LoVo (cell line): Measurements from ENCODE around the gene LAG3.

Experiments
- DNase-seq: peaks from one replicate; pipeline ENCODE4 v3.0.0-alpha.2; 2016; ENCODE audit warnings: low spot score

LAG3 gene

DNA sequence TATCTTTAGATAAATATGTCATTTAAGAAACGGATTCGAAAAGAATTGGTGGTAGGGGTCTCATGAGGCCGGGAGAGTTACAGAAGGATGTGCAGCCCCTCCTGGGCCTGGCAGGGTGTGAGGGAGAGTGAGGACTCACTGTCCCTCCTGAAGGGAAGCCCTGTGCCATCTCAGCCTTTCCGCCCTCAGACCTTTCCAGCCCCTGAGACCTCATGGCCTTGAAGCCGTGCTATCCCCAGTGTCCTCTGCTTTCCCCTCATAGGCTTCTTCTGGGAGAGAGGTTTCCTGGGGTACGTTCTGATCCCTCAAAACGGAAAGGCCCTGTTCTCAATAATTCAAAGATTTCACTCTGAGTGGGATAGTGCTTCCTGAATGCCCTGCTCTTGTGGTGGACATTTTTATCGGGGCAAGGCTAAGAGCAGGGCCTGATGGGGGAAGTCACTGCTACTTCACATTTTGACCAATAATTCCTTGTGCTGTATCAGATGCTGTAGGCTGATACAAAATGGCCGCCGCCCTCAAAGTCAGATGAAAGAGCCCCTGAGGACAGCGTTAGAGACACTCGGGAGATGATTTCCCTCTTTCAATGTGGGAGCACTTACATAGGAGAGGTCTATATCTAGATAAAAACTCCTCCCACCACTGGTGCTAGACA, 18.3 kb downstream of the LAG3 start:
- no peak for DNase-seq

DNA sequence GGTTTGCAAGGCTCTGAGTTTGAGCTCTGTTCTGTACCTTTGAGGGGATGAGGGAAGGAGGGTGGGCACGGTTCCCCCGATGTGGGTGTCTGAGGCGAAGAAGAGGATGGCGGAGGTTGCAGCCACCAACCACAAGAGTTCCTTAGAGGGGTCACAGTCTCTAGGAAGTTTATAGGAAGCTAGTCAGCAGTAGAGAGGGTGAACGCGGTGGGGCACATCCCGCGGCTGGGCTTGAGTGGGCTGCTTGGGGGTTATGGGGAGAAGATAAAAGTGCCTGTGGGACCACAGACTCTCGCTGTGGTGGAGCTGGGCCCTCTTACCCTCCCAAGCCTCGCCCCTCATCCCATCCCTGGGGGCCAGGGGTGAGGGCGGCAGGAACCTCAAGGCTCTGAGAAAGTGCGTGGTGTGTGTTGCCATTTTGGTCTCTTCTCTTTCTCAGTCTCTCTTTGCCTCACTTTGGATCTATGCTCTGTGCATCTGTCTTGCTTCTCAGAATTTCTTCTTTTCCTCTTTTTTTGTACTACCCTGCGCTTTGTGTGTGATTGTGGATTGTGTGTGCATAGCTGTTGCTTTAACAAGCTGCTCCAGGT, 19.7 kb downstream of the LAG3 start:
- no peak for DNase-seq

DNA sequence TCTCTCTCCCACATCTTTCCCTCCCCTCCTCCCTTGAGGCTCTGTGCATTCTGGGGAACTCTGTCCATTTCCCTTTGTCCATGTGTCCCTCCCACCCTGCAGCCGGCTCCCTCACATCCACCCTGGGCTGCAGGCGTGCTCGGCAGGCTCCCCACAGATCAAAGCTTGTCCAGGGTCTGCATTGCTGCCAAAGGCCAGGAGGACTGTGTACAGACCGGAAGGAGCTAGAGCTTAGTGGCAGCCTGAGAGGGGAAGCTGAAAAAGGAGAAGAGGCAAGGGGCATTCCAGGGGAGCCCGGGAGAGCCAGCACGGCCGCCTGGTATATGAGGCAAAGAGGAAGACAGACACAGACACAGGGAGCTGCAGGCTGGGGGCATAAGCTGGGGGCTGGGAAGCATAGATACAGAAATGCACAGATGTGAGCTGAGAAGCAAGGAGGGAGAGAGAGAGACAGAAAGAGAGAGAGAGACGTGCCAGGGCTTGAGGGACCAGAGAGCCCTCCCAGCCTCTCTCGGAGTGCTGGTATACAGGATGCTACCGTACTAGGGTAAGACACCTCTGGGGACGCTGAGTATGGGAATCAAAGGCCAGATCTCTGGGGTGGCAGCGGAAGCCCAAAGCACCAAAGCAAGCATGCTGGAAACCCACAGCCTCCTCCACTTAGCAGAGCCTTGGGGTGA, 20.3 kb downstream of the LAG3 start:
- DNase-seq: no peak

DNA sequence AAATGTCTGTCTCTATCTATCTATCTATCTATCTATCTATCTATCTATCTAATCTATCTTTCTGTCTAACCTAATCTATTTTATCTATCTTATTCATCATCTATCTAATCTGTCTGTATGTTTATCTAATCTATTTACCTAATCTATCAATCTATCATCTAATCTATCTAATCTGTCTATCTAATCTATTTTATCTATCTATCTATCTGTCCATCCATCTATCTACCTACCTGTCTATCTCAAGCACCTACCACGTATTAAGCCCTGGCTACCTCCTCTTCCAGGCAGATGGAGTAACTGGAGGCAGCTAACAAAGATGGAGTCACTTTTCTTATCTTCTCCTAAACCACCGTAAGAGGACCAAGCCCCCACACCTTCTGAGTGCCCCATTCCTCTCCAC, 22.8 kb downstream of the LAG3 start:
- no peak for DNase-seq

DNA sequence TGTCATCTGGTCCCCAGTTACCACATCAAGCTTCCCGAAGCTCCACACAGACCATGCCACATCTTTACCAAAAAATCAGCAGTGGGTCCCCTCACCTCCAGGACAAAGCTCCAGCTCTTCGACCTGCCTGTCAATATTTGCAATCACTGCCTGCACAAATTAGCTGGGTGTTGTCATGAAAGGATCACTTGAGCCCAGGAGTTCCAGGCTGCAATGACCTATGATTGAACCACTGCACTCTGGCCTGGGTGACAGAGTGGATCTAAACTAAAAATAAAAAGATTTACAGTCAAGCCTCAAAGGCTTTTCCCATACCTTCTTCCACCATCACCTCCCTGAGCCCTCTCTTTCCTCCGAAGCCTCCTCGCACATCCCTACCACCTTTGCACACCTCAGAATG, 24.3 kb downstream of the LAG3 start:
- no peak for DNase-seq

DNA sequence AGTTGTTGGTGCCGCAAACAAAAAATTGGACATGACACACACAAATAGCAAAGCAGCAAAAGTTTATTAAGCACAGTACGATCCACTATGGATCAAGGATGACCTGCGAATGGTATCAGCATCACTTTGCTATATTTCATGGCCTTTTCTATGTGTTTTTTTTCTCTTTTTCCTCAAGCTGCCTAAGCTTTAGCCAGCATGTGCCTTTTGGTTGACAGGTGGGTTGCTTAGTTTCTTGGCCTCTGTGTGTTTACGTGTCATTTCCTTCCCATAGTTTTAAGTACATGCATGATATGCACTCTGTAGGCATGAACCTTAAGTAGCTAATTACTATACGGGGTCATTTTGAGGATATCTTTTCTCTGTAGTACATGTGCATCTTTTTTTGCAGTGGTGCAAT, 26.8 kb downstream of the LAG3 start:
- no peak for DNase-seq

DNA sequence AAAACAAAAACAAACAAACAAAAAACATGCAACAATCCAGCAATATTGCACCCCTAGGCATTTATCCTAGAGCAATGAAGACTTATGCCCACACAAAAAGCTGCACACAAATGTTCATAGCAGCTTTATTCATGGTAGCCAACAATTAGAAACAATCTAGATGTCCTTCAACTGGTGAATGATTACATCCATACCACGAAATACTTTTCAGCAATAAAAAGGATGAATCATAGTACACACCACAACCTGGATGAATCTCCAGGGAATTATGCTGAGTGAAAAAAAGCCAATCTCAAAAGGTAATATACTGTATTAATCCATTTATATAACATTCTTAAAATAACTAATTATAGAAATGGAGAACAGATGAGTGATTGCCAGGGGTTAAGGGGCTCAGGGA, 34.9 kb downstream of the LAG3 start:
- peak; percentile 71 for DNase-seq

DNA sequence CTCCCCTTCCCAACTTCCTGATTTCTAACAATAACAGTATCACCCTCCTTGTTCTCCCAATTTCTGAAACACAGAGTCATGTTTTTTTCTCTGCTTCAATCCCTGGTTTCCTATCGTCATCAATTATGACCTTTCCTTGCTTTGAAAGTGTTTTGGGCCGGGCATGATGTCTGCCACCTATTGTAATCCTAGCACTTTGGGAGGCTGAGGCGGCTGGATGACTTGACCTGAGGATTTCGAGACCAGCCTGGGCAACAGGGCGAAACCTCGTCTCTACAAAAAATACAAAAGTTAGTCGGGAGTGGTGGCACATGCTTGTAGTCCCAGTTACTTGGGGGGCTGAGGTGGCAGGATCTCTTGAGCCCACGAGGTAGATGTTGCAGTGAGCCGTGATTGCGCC, 36.7 kb downstream of the LAG3 start:
- DNase-seq: no peak

DNA sequence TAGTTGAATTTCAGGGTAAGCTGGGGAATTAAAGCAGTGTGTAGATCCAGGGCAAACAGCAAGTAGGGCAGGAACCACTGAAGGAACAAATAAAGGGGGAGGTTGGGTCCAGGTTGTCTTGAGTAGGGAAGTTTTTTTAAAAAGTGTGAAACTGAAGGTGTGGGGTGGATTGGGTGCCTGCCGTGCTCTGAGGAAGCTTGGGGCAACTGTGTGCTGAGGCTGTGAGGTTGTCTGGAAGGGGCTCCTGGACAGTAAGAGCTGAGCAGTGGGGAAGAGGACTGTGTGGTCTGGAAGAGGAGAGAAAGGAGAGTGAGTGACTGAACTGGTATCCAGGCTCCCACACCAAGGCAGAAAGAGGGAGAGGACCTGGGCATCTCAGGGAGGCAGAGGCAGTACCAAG, 38.4 kb downstream of the LAG3 start:
- DNase-seq: no peak

DNA sequence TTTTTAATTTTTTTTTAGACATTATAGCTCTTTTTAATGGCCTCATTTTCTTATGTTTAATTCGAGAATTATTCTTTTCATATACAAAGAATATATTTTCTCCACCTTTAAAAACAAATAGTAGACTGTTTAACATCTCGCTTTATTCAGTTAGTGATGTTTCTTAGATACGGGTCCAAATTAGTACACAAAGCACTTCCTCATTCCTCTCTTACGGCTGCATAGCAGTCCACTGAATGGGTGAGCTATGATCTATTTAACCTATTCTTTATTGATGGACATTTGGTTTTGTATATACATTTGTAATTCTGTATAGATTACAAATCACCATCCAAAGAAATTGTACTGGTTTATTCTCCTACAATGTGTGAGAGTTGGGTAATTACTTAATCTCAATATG, 41.0 kb downstream of the LAG3 start:
- no peak for DNase-seq

DNA sequence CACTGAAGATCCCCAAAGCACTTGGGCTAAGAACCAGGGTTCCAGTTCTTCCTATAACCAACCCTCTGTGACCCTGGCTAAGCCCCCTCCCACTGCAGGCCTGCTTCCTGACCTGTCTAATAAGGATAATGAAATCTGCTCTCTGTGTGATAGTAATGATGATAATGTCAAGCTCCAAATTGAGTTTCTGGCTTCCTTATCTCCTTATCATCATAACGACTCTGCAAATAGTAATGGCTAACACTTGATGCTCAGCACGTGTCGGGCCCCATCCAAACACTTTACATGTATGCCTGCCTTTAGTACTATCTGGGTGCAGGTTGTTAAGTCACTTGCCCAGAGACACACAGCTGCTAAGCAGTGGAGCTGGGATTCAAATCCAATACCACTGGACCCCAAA, 44.3 kb downstream of the LAG3 start:
- DNase-seq: no peak

DNA sequence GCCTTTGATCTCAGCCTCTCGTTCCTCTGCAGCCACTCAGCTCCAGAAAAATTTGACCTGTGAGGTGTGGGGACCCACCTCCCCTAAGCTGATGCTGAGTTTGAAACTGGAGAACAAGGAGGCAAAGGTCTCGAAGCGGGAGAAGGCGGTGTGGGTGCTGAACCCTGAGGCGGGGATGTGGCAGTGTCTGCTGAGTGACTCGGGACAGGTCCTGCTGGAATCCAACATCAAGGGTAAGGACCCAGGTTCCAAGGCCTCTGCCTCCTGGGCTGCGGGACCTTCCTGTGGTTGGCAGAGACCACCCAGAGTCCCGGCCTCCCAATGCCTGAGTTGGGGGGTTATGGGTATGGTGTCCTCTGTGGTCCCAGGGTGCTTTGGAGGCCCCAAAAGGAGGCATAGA, 44.8 kb downstream of the LAG3 start:
- no peak for DNase-seq

DNA sequence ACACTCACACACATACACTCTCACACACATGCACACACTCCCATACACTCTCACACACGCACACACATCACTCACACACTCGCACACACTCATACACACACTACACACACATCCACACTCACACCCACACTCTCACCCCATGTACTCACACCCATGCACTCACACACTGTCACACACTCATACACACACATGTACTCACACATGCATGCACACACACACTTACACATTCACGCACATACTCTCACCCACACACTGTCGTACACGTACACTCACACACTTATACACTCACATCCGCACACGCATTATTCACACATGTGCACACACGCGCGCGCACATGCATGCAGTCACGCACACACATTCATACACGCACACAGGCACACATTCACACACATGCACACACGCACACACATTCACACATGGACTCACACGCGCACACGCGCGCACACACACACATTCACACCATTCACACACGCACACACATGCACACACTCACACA, 45.4 kb downstream of the LAG3 start:
- DNase-seq: no peak

DNA sequence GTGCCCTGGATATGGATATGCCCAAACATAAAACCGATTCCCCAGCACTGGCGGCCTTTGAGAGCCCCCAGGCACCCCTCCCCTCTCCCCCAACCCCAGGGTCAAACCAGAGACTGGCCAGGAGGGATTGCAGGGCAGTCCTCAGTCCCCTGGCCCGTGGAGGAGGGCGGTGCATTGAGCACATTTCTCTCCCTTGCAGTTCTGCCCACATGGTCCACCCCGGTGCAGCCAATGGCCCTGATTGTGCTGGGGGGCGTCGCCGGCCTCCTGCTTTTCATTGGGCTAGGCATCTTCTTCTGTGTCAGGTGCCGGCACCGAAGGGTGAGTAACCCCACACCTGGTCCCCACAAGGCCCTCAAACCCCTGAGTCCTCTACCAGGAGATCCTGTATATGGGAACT, 45.9 kb downstream of the LAG3 start:
- no peak for DNase-seq

DNA sequence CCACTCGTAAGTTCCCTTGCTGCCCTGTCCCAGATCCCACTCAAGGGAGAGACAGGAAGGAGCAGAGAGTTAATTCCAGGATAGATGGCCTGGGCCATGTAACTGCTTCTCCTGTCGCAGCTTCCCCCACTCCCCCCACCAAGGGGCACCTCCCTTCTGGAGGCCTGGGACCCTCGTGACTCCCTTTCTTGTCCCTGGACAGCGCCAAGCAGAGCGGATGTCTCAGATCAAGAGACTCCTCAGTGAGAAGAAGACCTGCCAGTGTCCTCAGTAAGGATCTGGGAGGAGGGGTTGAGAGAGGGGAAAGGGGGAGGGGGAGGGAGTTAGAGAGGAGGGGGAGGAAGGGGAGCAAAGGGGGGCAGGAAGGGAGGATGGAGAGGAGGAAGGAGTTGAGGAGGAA, 46.3 kb downstream of the LAG3 start:
- no peak for DNase-seq

DNA sequence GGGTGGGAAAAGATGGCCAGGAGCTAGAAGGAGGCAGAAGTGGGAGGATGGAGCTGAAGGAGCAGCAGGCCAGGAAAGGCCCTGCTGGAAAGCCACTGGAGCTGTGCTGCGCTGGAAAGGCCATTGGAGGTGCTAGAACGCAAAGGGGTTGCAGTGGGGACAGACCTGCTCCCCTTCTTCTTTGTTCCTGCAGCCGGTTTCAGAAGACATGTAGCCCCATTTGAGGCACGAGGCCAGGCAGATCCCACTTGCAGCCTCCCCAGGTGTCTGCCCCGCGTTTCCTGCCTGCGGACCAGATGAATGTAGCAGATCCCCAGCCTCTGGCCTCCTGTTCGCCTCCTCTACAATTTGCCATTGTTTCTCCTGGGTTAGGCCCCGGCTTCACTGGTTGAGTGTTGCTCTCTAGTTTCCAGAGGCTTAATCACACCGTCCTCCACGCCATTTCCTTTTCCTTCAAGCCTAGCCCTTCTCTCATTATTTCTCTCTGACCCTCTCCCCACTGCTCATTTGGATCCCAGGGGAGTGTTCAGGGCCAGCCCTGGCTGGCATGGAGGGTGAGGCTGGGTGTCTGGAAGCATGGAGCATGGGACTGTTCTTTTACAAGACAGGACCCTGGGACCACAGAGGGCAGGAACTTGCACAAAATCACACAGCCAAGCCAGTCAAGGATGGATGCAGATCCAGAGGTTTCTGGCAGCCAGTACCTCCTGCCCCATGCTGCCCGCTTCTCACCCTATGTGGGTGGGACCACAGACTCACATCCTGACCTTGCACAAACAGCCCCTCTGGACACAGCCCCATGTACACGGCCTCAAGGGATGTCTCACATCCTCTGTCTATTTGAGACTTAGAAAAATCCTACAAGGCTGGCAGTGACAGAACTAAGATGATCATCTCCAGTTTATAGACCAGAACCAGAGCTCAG, 47.0 kb downstream of the LAG3 start:
- DNase-seq: no peak

DNA sequence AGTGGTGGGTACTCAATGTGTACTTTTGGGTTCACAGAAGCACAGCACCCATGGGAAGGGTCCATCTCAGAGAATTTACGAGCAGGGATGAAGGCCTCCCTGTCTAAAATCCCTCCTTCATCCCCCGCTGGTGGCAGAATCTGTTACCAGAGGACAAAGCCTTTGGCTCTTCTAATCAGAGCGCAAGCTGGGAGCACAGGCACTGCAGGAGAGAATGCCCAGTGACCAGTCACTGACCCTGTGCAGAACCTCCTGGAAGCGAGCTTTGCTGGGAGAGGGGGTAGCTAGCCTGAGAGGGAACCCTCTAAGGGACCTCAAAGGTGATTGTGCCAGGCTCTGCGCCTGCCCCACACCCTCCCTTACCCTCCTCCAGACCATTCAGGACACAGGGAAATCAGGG, 47.8 kb downstream of the LAG3 start:
- DNase-seq: no peak

DNA sequence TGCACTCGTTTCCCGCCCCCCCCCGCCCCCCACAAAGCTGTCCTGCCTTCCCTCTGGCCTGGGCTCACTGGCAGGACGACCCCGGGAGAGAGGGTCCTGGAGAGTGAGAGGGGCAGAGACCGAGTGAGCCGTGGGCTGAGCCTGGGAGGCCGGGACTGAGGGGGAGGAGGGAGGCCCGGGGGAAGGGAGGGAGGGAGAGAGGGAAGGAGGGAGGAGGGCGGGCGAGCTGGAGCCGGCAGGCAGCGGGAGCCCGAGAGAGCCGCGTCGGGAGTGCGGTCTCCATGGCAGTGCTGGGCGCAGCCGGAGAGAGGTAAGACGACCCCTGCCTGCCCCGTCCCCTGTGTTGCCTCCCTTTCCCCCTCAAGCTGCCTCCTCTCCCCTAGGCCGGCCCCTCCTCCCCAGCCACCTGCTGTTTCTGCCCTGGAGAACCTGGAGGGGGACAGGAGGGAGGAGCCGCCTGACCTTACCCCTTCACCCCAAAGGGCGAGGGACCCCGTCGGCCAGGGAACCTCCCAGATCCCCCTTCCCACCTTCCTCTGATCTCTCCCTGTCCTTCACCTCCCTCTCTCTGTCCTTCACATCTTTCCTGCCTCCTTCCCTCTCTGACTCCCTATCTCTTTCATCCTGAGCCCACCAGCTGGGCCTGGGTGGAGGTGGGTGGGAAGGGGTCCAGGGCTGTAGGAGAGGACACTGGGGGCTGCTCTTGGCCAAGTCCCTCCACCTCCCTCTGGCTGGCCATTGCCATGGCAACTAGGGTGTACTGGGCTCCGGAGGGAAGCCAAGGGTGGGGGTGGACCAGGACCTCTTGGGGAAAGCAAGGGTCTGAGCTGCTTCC, 49.5 kb downstream of the LAG3 start, which contains the start of gene GPR162:
GPR162 (plus strand) TSS at position 231 of the 835 bp plus-strand sequence. CDS start 2,078 bp downstream, outside the sequence.
- no peak for DNase-seq

DNA sequence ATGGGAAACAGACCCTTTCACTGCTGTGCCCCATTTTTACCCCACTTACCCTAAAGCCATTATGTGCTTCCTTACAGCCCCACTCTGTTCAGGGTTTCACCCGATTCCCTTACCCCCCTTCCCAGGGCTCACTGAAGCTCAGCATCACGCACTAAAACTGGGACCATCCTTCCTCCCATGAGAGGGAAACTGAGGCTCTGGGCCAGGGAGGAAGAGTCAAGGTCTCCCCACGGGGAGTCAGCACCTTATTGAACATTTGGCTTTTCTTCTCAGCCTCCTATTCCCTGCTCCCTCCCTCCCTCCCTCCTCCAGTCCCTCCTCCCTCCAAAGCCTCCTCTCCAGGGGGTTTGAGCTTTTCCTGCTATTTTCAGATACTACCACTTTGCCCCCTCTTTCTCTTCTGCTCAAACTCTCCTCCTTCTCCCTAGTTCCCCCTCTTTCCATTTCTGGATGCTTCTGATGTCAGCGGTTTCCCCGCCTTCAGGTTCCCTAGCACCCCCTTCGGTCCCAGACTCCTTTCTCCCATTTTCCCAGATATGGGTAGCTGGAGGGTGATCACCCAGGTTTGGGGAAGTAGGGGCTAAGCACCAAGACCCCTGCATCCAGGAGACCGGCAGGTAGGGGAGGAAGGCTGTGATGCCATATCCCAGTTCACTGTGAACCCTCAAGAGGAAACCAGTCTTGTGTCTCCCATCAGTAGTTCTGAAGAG, 50.3 kb downstream of the LAG3 start:
- no peak for DNase-seq

DNA sequence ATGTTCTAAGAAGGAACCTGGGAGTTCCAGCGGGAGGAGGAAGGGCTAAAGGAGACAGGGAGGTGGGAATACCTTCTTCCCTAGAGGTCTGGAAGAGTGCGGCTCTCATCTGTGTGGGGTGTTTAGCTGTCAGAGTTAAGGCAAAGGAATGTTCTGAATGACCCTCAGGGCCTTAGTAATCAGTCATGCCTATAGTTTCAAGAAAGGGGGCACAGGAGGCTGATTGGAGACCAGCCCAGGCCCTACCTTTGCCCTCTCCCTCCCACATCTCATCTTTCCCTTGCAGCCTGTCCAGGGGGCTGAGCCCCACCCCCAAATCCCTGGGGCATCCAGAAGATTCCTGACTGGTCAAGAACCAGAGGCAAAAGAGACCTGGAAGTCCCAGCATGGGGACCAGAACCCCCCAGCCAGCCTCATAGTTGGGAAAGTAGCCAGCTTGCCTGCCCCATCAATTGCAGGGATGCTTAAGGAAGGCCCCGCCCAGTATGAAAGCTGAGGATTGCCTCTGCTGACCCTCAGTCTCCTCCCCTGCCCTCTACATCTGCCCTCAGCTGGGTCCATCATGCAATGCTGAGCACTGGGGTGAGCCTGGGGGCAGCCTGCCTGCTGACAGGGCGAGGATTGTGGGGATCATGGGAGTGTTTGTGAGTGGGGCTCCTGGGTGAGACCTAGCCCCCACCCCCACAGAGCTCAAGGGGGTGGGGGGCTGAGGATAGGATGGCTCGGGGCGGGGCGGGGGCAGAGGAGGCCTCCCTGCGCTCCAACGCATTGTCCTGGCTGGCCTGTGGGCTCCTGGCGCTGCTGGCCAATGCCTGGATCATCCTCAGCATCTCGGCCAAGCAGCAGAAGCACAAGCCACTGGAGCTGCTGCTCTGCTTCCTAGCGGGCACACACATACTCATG, 51.1 kb downstream of the LAG3 start:
- no peak for DNase-seq
